Subcutaneous abdominal adipose tissue (tissue), 5 donors: ENCODE measurements around the gene CYB561D1.
"Not testable (repeated sequence)": the region's sequence is repeated elsewhere in the genome, so short reads cannot be mapped to it uniquely, and the experiment has no call there.

Experiments used
- H3K27ac ChIP-seq: one replicate; pipeline ENCODE4 v1.7.0; 2013; ENCODE audit warnings: low read depth, mild to moderate bottlenecking, inconsistent platforms, low read length, moderate library complexity
- H3K27me3 ChIP-seq, 5 donors: one replicate each; pipeline ENCODE4 v1.7.0; 2013; ENCODE audit warnings: low read length in 5 of 5, inconsistent platforms in 1 of 5; ENCODE audit not compliant: control insufficient read depth in 5 of 5, insufficient read depth in 4 of 5
- H3K36me3 ChIP-seq, 5 donors: one replicate each; pipeline ENCODE4 v1.7.0; 2013; ENCODE audit warnings: low read length in 5 of 5; ENCODE audit not compliant: control insufficient read depth in 5 of 5, insufficient read depth in 5 of 5
- H3K4me1 ChIP-seq, 5 donors: one replicate each; pipeline ENCODE4 v1.7.0; 2013; ENCODE audit warnings: low read length in 5 of 5, mild to moderate bottlenecking in 3 of 5, moderate library complexity in 1 of 5; ENCODE audit not compliant: control insufficient read depth in 5 of 5, insufficient read depth in 5 of 5
- H3K4me3 ChIP-seq, 5 donors: one replicate each; pipeline ENCODE4 v1.7.0; 2013; ENCODE audit warnings: low read length in 5 of 5, low read depth in 1 of 5
- H3K9ac ChIP-seq, 5 donors: one replicate each; pipeline ENCODE4 v1.7.0; 2013; ENCODE audit warnings: low read length in 5 of 5, mild to moderate bottlenecking in 4 of 5, moderate library complexity in 3 of 5
- H3K9me3 ChIP-seq, 5 donors: one replicate each; pipeline ENCODE4 v1.7.0; 2013; ENCODE audit warnings: low read length in 5 of 5; ENCODE audit not compliant: control insufficient read depth in 5 of 5
- donor health status: healthy.
- donor health status: healthy.
- donor health status: healthy.
- donor health status: healthy.
- donor health status: healthy.

Gene CYB561D1

GRCh38 chr1:109468061-109468460, 25.8 kb upstream of the CYB561D1 start:
- H3K4me1 ChIP-seq, result peaks cover 0 to 20% (median 18%) of the 10 kb centered on the region in 5 donors
- no peak overlapping the region for H3K27ac ChIP-seq
- no peak overlapping the region for H3K9ac ChIP-seq

GRCh38 chr1:109468903-109469302, 25.0 kb upstream of the CYB561D1 start:
- peaks cover 0 to 16% (median 5%) of the 10 kb centered on the region in 5 donors for H3K27me3 ChIP-seq
- H3K4me3 ChIP-seq, result no peak overlapping the region
- H3K36me3 ChIP-seq, result no peaks in the 10 kb centered on the region
- no peak overlapping the region for H3K27ac ChIP-seq
- H3K9me3 ChIP-seq, result no peaks in the 10 kb centered on the region
- peaks cover 0 to 20% (median 18%) of the 10 kb centered on the region in 5 donors for H3K4me1 ChIP-seq
- H3K9ac ChIP-seq, result no peak overlapping the region

More at GRCh38 chr1:109468061-109468460, 25.8 kb upstream of the CYB561D1 start:
- H3K27me3 ChIP-seq, result peaks cover 0 to 16% (median 5%) of the 10 kb centered on the region in 5 donors
- H3K36me3 ChIP-seq, result no peaks in the 10 kb centered on the region
- no peaks in the 10 kb centered on the region for H3K9me3 ChIP-seq
- H3K4me3 ChIP-seq, result no peak overlapping the region

- Histone ChIP-seq H3K27ac (no peak overlapping the region), H3K9ac (no peak overlapping the region), H3K4me3 (no peak overlapping the region), H3K4me1 (peaks cover 0 to 18% (median 15%) of the 10 kb centered on the region in 5 donors), H3K9me3 (no peaks in the 10 kb centered on the region), H3K36me3 (no peaks in the 10 kb centered on the region), H3K27me3 (peaks cover 0 to 16% (median 5%) of the 10 kb centered on the region in 5 donors)
These were observed 23.6 kb upstream of the CYB561D1 start for GRCh38 chr1:109470245-109470644.

- Histone ChIP-seq H3K9ac (no peak overlapping the region), H3K9me3 (no peaks in the 10 kb centered on the region), H3K27me3 (peaks cover 0 to 21% (median 5%) of the 10 kb centered on the region in 5 donors), H3K4me1 (peaks cover 0 to 1% (median 0%) of the 10 kb centered on the region in 5 donors), H3K4me3 (no peak overlapping the region), H3K36me3 (no peaks in the 10 kb centered on the region), H3K27ac (no peak overlapping the region)
These were observed 21.1 kb upstream of the CYB561D1 start for GRCh38 chr1:109472779-109473178.

- not testable (repeated sequence) for H3K4me3 ChIP-seq, H3K9me3 ChIP-seq, H3K27ac ChIP-seq, H3K9ac ChIP-seq, H3K4me1 ChIP-seq, H3K36me3 ChIP-seq
- peaks cover 0 to 20% (median 0%) of the 10 kb centered on the region in 5 donors for H3K27me3 ChIP-seq
These were observed 20.4 kb upstream of the CYB561D1 start for GRCh38 chr1:109473284-109474057.

GRCh38 chr1:109474697-109475096, 19.2 kb upstream of the CYB561D1 start:
- Histone ChIP-seq H3K27ac (no peak overlapping the region), H3K27me3 (peaks cover 0 to 20% (median 0%) of the 10 kb centered on the region in 5 donors), H3K9ac (no peak overlapping the region), H3K4me3 (no peak overlapping the region), H3K36me3 (peaks cover 0 to 3% (median 0%) of the 10 kb centered on the region in 5 donors), H3K9me3 (no peaks in the 10 kb centered on the region), H3K4me1 (peaks cover 0 to 1% (median 0%) of the 10 kb centered on the region in 5 donors)

- H3K9ac ChIP-seq, result no peak overlapping the region
- peaks cover 0 to 1% (median 0%) of the 10 kb centered on the region in 5 donors for H3K4me1 ChIP-seq
- H3K27ac ChIP-seq, result no peak overlapping the region
- no peak overlapping the region for H3K4me3 ChIP-seq
- peaks cover 0 to 7% (median 0%) of the 10 kb centered on the region in 5 donors for H3K36me3 ChIP-seq
- no peaks in the 10 kb centered on the region for H3K9me3 ChIP-seq
- peaks cover 0 to 17% (median 0%) of the 10 kb centered on the region in 5 donors for H3K27me3 ChIP-seq
These were observed 18.6 kb upstream of the CYB561D1 start for GRCh38 chr1:109475261-109475660.

- peaks cover 0 to 7% (median 0%) of the 10 kb centered on the region in 5 donors for H3K36me3 ChIP-seq
- peaks cover 0 to 1% (median 0%) of the 10 kb centered on the region in 5 donors for H3K4me1 ChIP-seq
- H3K9ac ChIP-seq, result no peak overlapping the region
- peaks cover 0 to 10% (median 0%) of the 10 kb centered on the region in 5 donors for H3K27me3 ChIP-seq
- H3K27ac ChIP-seq, result no peak overlapping the region
- no peaks in the 10 kb centered on the region for H3K9me3 ChIP-seq
- no peak overlapping the region for H3K4me3 ChIP-seq
These were observed 17.1 kb upstream of the CYB561D1 start for GRCh38 chr1:109476825-109477224.

- Histone ChIP-seq H3K4me3 (no peak overlapping the region), H3K27ac (no peak overlapping the region), H3K27me3 (peaks cover 0 to 10% (median 0%) of the 10 kb centered on the region in 5 donors), H3K9ac (no peak overlapping the region), H3K36me3 (peaks cover 0 to 7% (median 0%) of the 10 kb centered on the region in 5 donors), H3K9me3 (no peaks in the 10 kb centered on the region), H3K4me1 (peaks cover under 1 to 1% (median 1%) of the 10 kb centered on the region in 5 donors)
These were observed 16.1 kb upstream of the CYB561D1 start for GRCh38 chr1:109477821-109478220.

GRCh38 chr1:109478806-109479205, 15.1 kb upstream of the CYB561D1 start:
- Histone ChIP-seq H3K9ac (no peak overlapping the region), H3K27ac (no peak overlapping the region), H3K4me3 (no peak overlapping the region), H3K36me3 (peaks cover 0 to 7% (median 0%) of the 10 kb centered on the region in 5 donors), H3K4me1 (peaks cover 1 to 9% (median 8%) of the 10 kb centered on the region in 5 donors), H3K9me3 (no peaks in the 10 kb centered on the region), H3K27me3 (peaks cover 0 to 10% (median 0%) of the 10 kb centered on the region in 5 donors)
